Activated T-helper 1 cell treated with anti-CD3 and anti-CD28 coated beads, Interleukin-12 subunit alpha, Interleukin-12 subunit beta, Interleukin-2, Interleukin-4 antibody, amounts not matched to agents 30 ng/mL and 10 ng/mL and 1 ng/mL, durations not matched to agents 14 hours and 24 hours and 36 hours (primary cell): ENCODE data around the gene PRKAG1. TPM values are rescaled to one million over a fixed set of nuclear protein-coding genes. Genes with fewer than 3 reads are reported as not detected.

Experiments
- DNase-seq: peaks from one replicate; pipeline ENCODE4 v3.0.0; 2021; ENCODE audit warnings: low spot score
- H3K27ac Mint-ChIP-seq: one replicate; pipeline ENCODE4 v1.8.0; 2021; ENCODE audit warnings: mild to moderate bottlenecking, mixed read lengths
- H3K27me3 Mint-ChIP-seq: one replicate; pipeline ENCODE4 v1.8.0; 2022; ENCODE audit warnings: mild to moderate bottlenecking, moderate library complexity, mixed read lengths; ENCODE audit not compliant: insufficient read depth
- H3K36me3 Mint-ChIP-seq: one replicate; pipeline ENCODE4 v1.8.0; 2021; ENCODE audit warnings: low read depth, mixed read lengths
- H3K4me1 Mint-ChIP-seq: one replicate; pipeline ENCODE4 v1.8.0; 2021; ENCODE audit warnings: low read depth, mixed read lengths
- H3K4me3 Mint-ChIP-seq: one replicate; pipeline ENCODE4 v1.8.0; 2021; ENCODE audit warnings: mild to moderate bottlenecking, moderate library complexity, mixed read lengths
- H3K9me3 Mint-ChIP-seq: one replicate; pipeline ENCODE4 v1.8.0; 2021; ENCODE audit warnings: mixed read lengths
- intact Hi-C: fragments of 100-400 bp; cut with micrococcal nuclease; formaldehyde crosslinking; loops from one replicate; pipeline ENCODE4 v1.15.1; 2024
- total RNA-seq: library from RNA; stranded (reverse); gene quantifications from 2 replicates; pipeline ENCODE4 v1.2.3, GENCODE V29; 2022

Gene PRKAG1
- total RNA-seq, 1 donor from 2014 or later, result 85.1 TPM

GRCh38 chr12:49033611-49034285 is 15.2 kb upstream of the PRKAG1 start:
- DNase-seq, result no peak
- Mint-ChIP-seq H3K36me3 (peaks cover 34% of the 10 kb centered on the region), H3K27ac (no peak overlapping the region), H3K27me3 (no peaks in the 10 kb centered on the region), H3K4me3 (no peak overlapping the region), H3K9me3 (no peaks in the 10 kb centered on the region), H3K4me1 (no peaks in the 10 kb centered on the region)
- intact Hi-C loops, result no loop called here

GRCh38 chr12:49032679-49033447 is 14.3 kb upstream of the PRKAG1 start:
- no peaks in the 10 kb centered on the region for H3K4me1 Mint-ChIP-seq
- no peak for DNase-seq
- no peaks in the 10 kb centered on the region for H3K27me3 Mint-ChIP-seq
- no peak overlapping the region for H3K27ac Mint-ChIP-seq
- peaks cover 32% of the 10 kb centered on the region for H3K36me3 Mint-ChIP-seq
- H3K9me3 Mint-ChIP-seq, result no peaks in the 10 kb centered on the region
- no peak overlapping the region for H3K4me3 Mint-ChIP-seq
- intact Hi-C loops, result no loop called here

GRCh38 chr12:49032276-49032675 is 13.7 kb upstream of the PRKAG1 start:
- Mint-ChIP-seq H3K36me3 (peaks cover 38% of the 10 kb centered on the region), H3K9me3 (no peaks in the 10 kb centered on the region), H3K4me3 (no peak overlapping the region), H3K27me3 (no peaks in the 10 kb centered on the region), H3K4me1 (no peaks in the 10 kb centered on the region), H3K27ac (no peak overlapping the region)
- DNase-seq, result no peak
- intact Hi-C loops, result no loop called here

DNA sequence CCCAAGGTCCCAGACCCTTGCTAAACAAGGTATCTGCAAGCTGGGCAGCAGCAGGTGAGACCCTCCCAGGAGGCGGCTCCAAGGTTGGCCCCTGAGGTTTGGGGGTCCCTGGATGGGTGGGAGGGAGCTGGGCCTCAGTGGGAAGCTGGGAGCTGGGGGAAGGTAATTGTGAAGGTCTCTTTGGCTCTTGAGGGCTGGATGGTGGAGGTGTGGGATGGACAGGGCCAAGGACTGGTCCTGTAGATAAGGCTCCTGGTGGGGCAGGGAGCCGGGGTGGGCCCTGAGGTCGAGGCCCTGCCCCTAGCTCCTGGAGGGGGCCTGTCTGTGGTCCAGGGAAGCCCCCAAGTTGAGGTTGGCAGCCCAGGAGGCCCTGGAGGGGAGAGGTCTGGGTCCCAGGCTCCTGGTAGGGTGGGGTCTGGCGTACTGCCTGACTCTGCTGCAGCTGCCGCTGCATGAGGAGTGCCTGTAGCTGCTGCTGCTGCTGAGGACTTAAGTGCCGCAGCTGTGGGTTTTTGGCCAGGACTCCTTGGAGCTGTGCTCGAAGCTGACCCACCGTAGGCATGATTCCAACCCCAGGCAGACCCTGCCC is 13.1 kb upstream of the PRKAG1 start:
- H3K9me3 Mint-ChIP-seq, result no peaks in the 10 kb centered on the region
- no peak for DNase-seq
- no peaks in the 10 kb centered on the region for H3K27me3 Mint-ChIP-seq
- H3K4me1 Mint-ChIP-seq, result no peaks in the 10 kb centered on the region
- intact Hi-C loops, result no loop called here
- no peak overlapping the region for H3K4me3 Mint-ChIP-seq
- no peak overlapping the region for H3K27ac Mint-ChIP-seq
- peaks cover 33% of the 10 kb centered on the region for H3K36me3 Mint-ChIP-seq

DNA sequence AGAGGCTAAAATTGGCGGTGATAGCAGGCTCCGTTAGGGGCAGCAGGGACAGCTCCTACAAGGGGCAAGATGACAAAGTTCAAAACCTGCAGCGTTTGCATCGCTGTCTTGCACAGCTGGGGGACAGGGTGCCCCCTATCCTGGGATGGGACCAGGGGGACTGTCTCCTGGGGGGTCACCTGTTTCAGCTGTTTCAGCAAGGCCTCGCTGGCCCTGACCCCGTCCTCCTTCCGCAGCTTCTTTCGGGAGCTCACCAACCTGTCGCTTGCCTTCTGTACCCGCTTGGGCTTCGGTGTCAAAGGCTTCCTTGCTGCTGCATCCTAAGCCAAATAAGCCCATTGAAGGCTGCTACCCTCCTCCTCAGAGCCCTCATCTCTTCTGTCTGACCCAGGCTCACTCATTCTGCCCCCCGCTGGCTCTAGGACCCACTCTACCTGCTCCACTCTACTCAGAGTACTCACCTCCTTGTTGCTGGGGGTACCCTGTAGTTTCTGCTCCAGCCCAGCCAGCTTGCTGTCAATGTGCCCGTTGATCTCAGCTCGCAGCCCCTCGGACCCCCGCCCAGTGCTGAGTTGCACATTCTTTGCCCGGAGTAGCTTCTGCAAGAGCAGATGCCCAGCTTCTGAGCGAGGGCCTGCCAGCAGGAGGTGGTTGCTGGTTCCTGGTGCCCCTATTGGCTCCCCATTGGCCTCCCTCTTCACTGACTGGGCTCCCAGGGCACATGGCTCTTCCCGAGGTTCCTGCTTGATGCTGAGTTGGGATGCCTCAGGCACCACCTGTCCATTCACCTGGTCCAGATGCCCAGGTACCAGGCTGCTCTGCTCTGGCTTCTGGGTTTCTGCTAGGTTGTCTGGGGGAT is 12.4 kb upstream of the PRKAG1 start:
- Mint-ChIP-seq H3K27ac (no peak overlapping the region), H3K9me3 (no peaks in the 10 kb centered on the region)
- intact Hi-C loops, result no loop called here

GRCh38 chr12:49030119-49030518 is 11.5 kb upstream of the PRKAG1 start:
- no peak for DNase-seq
- intact Hi-C loops, result no loop called here
- H3K9me3 Mint-ChIP-seq, result no peaks in the 10 kb centered on the region
- H3K27me3 Mint-ChIP-seq, result no peaks in the 10 kb centered on the region
- H3K4me3 Mint-ChIP-seq, result no peak overlapping the region
- peaks cover 38% of the 10 kb centered on the region for H3K36me3 Mint-ChIP-seq
- no peak overlapping the region for H3K27ac Mint-ChIP-seq
- no peaks in the 10 kb centered on the region for H3K4me1 Mint-ChIP-seq

More for the DNA sequence above, 12.4 kb upstream of the PRKAG1 start:
- no peaks in the 10 kb centered on the region for H3K4me1 Mint-ChIP-seq
- H3K27me3 Mint-ChIP-seq, result no peaks in the 10 kb centered on the region
- no peak for DNase-seq
- H3K36me3 Mint-ChIP-seq, result peaks cover 32% of the 10 kb centered on the region
- no peak overlapping the region for H3K4me3 Mint-ChIP-seq

DNA sequence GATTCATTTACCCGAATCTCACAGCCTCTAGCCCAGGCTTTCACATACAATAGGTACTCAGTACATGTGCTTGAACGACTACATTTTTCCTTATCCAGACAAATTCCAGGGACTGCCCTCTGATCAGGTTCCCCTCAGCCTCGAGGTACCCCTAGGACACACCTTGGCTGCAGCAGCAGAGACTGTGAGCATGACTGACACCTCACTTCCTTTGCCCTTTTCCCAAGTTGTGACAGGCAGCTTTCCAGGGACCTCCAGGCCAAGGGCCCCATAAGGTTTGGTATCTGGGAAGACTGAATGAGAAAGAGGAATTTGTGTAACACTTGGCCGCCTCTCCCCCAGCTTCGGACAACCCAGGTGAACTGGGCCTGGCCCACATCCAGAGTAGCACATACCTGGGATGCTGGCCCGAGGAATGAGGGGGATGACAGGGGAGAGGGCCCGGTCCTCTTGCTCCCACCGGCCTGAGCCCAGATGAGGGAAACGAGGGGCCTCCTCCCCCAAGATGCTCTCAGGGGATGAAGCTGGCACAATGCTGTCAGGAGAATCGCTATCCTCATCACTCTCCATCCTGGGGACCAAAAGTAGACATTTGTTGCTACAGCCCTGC is 10.2 kb upstream of the PRKAG1 start:
- Mint-ChIP-seq H3K36me3 (peaks cover 39% of the 10 kb centered on the region), H3K27ac (no peak overlapping the region), H3K4me3 (no peak overlapping the region), H3K9me3 (no peaks in the 10 kb centered on the region), H3K4me1 (no peaks in the 10 kb centered on the region), H3K27me3 (no peaks in the 10 kb centered on the region)
- DNase-seq, result no peak
- intact Hi-C loops, result no loop called here

- Mint-ChIP-seq H3K36me3 (peaks cover 39% of the 10 kb centered on the region), H3K27me3 (no peaks in the 10 kb centered on the region), H3K4me1 (no peaks in the 10 kb centered on the region), H3K9me3 (no peaks in the 10 kb centered on the region), H3K27ac (no peak overlapping the region), H3K4me3 (no peak overlapping the region)
- DNase-seq, result no peak
- intact Hi-C loops, result no loop called here
Measured at GRCh38 chr12:49027846-49028555, 9.4 kb upstream of the PRKAG1 start.

- no peak for DNase-seq
- Mint-ChIP-seq H3K9me3 (no peaks in the 10 kb centered on the region), H3K27ac (no peak overlapping the region), H3K4me3 (no peak overlapping the region), H3K36me3 (peaks cover 44% of the 10 kb centered on the region), H3K4me1 (no peaks in the 10 kb centered on the region), H3K27me3 (no peaks in the 10 kb centered on the region)
- intact Hi-C loops, result no loop called here
Measured at GRCh38 chr12:49026678-49027480, 8.3 kb upstream of the PRKAG1 start.

- H3K36me3 Mint-ChIP-seq, result peaks cover 47% of the 10 kb centered on the region
- no peaks in the 10 kb centered on the region for H3K9me3 Mint-ChIP-seq
- H3K4me3 Mint-ChIP-seq, result no peak overlapping the region
- intact Hi-C loops, result no loop called here
- H3K27me3 Mint-ChIP-seq, result no peaks in the 10 kb centered on the region
- no peaks in the 10 kb centered on the region for H3K4me1 Mint-ChIP-seq
- no peak overlapping the region for H3K27ac Mint-ChIP-seq
- no peak for DNase-seq
Measured at GRCh38 chr12:49026101-49026500, 7.5 kb upstream of the PRKAG1 start.

DNA sequence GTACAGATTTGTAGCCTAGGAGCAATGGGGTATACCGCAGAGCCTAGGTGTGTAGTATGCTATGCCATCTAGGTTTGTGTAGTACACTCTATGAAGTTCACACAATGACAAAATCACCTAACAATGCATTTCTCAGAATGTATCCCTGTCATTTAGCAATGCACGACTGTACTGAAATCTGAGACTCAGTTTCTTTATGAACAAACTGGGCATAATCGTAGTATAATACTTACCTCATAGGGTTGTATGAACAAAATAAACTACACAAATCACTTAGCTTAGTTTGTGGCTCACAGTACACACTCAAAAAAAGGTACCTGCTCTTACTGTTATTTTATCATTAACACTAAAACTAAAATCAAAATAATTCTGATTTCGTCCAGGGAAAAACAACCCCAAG is 6.9 kb upstream of the PRKAG1 start:
- Mint-ChIP-seq H3K4me1 (no peaks in the 10 kb centered on the region), H3K4me3 (no peak overlapping the region), H3K27ac (no peak overlapping the region), H3K9me3 (no peaks in the 10 kb centered on the region), H3K36me3 (peaks cover 51% of the 10 kb centered on the region), H3K27me3 (no peaks in the 10 kb centered on the region)
- intact Hi-C loops, result no loop called here
- no peak for DNase-seq
